SK-N-SH (cell line): ENCODE data around the gene HPDL.

Experiments
- CHD2 ChIP-seq: fragments of 150-350 bp; IDR thresholded peaks from 2 replicates; pipeline ENCODE4 v1.6.1; 2018; ENCODE audit warnings: low read length; ENCODE audit not compliant: partially characterized antibody
- EZH2phosphoT487 ChIP-seq: fragments of 200-600 bp; sonication (generic); IDR thresholded peaks from 2 replicates; pipeline ENCODE4 v1.6.1; 2017; ENCODE audit warnings: low read depth, mixed run types, mild to moderate bottlenecking, antibody characterized with exemption, moderate library complexity, borderline replicate concordance
- MXI1 ChIP-seq: IDR thresholded peaks from 2 replicates; pipeline ENCODE4 v1.6.1; 2012; ENCODE audit warnings: mild to moderate bottlenecking, low read depth, low read length, improper control_type of control experiment
- NFIC ChIP-seq: IDR thresholded peaks from 2 replicates; pipeline ENCODE4 v1.4.0; 2012; ENCODE audit warnings: borderline replicate concordance
- NRF1 ChIP-seq: IDR thresholded peaks from 2 replicates; pipeline ENCODE4 v1.6.1; 2012; ENCODE audit warnings: low read depth, mild to moderate bottlenecking, low read length
- POLR2AphosphoS5 ChIP-seq: IDR thresholded peaks from 2 replicates; pipeline ENCODE4 v1.6.1; 2012; ENCODE audit warnings: low read depth, low read length
- RCOR1 ChIP-seq: fragments of 150-350 bp; IDR thresholded peaks from 2 replicates; pipeline ENCODE4 v1.6.1; 2017; ENCODE audit warnings: antibody characterized with exemption, low read length
- RFX5 ChIP-seq: IDR thresholded peaks from 2 replicates; pipeline ENCODE4 v1.6.1; 2012; ENCODE audit warnings: mild to moderate bottlenecking, improper control_type of control experiment, low read length
- SIN3A ChIP-seq: IDR thresholded peaks from 2 replicates; pipeline ENCODE4 v1.6.1; 2012; ENCODE audit warnings: low read depth, mild to moderate bottlenecking, low read length, moderate library complexity, borderline replicate concordance
- YY1 ChIP-seq: IDR thresholded peaks from 2 replicates; pipeline ENCODE4 v1.4.0; 2012; ENCODE audit warnings: low read depth, mild to moderate bottlenecking
- TF ChIP-seq, protein P1 (sequence below): fragments of 200-600 bp; sonication (generic); IDR thresholded peaks from 2 replicates; pipeline ENCODE4 v1.6.1; 2017; ENCODE audit warnings: antibody characterized with exemption, mild to moderate bottlenecking, moderate library complexity
- TF ChIP-seq, protein P2 (sequence below): IDR thresholded peaks from 2 replicates; pipeline ENCODE4 v1.4.0; 2012; ENCODE audit warnings: low read depth, borderline replicate concordance
- TF ChIP-seq, protein P3 (sequence below): IDR thresholded peaks from 2 replicates; pipeline ENCODE4; 2012
- TF ChIP-seq, protein P4 (sequence below): IDR thresholded peaks from 2 replicates; pipeline ENCODE4 v1.4.0; 2012; ENCODE audit warnings: low read depth, borderline replicate concordance

DNA sequence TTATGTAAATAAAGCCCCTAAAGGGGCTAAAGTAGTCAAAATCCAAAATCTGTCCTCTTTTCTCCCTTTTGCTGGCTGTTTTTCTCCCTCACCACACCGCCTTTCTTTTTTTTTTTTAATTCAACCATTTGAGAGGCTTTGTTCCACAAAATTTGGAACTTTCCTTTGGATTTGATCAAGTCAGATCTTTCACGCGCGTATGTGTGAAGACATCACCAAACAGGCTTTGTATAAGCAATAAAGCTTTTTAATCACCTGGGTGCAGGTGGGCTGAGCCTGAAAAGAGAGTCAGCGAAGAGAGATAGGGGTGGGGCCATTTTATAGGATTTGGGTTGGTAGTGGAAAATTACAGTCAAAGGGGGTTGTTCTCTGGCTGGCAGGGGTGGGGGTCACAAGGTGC is 5.3 kb upstream of the HPDL start:
- TF ChIP-seq RCOR1 (no peak), RFX5 (no peak), POLR2AphosphoS5 (no peak), MXI1 (no peak), SIN3A (no peak), CHD2 (no peak), NRF1 (no peak), EZH2phosphoT487 (no peak), NFIC (no peak), YY1 (no peak)
- TF ChIP-seq, protein P1, sequence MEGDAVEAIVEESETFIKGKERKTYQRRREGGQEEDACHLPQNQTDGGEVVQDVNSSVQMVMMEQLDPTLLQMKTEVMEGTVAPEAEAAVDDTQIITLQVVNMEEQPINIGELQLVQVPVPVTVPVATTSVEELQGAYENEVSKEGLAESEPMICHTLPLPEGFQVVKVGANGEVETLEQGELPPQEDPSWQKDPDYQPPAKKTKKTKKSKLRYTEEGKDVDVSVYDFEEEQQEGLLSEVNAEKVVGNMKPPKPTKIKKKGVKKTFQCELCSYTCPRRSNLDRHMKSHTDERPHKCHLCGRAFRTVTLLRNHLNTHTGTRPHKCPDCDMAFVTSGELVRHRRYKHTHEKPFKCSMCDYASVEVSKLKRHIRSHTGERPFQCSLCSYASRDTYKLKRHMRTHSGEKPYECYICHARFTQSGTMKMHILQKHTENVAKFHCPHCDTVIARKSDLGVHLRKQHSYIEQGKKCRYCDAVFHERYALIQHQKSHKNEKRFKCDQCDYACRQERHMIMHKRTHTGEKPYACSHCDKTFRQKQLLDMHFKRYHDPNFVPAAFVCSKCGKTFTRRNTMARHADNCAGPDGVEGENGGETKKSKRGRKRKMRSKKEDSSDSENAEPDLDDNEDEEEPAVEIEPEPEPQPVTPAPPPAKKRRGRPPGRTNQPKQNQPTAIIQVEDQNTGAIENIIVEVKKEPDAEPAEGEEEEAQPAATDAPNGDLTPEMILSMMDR = no peak
- TF ChIP-seq, protein P2, sequence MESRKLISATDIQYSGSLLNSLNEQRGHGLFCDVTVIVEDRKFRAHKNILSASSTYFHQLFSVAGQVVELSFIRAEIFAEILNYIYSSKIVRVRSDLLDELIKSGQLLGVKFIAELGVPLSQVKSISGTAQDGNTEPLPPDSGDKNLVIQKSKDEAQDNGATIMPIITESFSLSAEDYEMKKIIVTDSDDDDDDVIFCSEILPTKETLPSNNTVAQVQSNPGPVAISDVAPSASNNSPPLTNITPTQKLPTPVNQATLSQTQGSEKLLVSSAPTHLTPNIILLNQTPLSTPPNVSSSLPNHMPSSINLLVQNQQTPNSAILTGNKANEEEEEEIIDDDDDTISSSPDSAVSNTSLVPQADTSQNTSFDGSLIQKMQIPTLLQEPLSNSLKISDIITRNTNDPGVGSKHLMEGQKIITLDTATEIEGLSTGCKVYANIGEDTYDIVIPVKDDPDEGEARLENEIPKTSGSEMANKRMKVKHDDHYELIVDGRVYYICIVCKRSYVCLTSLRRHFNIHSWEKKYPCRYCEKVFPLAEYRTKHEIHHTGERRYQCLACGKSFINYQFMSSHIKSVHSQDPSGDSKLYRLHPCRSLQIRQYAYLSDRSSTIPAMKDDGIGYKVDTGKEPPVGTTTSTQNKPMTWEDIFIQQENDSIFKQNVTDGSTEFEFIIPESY = no peak
- TF ChIP-seq, protein P3, sequence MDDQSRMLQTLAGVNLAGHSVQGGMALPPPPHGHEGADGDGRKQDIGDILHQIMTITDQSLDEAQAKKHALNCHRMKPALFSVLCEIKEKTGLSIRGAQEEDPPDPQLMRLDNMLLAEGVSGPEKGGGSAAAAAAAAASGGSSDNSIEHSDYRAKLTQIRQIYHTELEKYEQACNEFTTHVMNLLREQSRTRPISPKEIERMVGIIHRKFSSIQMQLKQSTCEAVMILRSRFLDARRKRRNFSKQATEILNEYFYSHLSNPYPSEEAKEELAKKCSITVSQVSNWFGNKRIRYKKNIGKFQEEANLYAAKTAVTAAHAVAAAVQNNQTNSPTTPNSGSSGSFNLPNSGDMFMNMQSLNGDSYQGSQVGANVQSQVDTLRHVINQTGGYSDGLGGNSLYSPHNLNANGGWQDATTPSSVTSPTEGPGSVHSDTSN = no peak
- TF ChIP-seq, protein P4, sequence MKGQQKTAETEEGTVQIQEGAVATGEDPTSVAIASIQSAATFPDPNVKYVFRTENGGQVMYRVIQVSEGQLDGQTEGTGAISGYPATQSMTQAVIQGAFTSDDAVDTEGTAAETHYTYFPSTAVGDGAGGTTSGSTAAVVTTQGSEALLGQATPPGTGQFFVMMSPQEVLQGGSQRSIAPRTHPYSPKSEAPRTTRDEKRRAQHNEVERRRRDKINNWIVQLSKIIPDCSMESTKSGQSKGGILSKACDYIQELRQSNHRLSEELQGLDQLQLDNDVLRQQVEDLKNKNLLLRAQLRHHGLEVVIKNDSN = no peak
